GM12891 (cell line): ENCODE measurements around the gene JMJD8.
A peak's percentile ranks its signal among the peaks of the same experiment; 100 is the strongest.

ENCODE experiments used
- DNase-seq: peaks from one replicate; pipeline ENCODE4 v3.0.0; 2011; ENCODE audit warnings: low spot score; ENCODE audit not compliant: insufficient read length
- FAIRE-seq: peaks from 2 replicates; lab custom pipeline; 2011; peaks lifted over from hg19 to GRCh38; lab: Jason Lieb, UNC
- PAX5 ChIP-seq: IDR thresholded peaks from 2 replicates; pipeline ENCODE4 v1.6.1; 2011; ENCODE audit warnings: low read length, moderate library complexity, mild to moderate bottlenecking; ENCODE audit not compliant: insufficient read depth, severe bottlenecking
- POLR2A ChIP-seq: IDR thresholded peaks from 2 replicates; pipeline ENCODE4 v1.6.1; 2011; ENCODE audit warnings: low read depth, low read length, control low read depth
- POLR2AphosphoS5 ChIP-seq: IDR thresholded peaks from 2 replicates; pipeline ENCODE4 v1.6.1; 2011; ENCODE audit warnings: low read depth, low read length, control low read depth
- POU2F2 ChIP-seq: IDR thresholded peaks from 2 replicates; pipeline ENCODE4 v1.6.1; 2011; ENCODE audit warnings: low read depth, mild to moderate bottlenecking, control low read depth, low read length, moderate library complexity
- SPI1 ChIP-seq: IDR thresholded peaks from 2 replicates; pipeline ENCODE4 v1.6.1; 2011; ENCODE audit warnings: low read depth, low read length, control low read depth
- TAF1 ChIP-seq: IDR thresholded peaks from 2 replicates; pipeline ENCODE4 v1.6.1; 2011; ENCODE audit warnings: low read depth, low read length, control low read depth

The JMJD8 gene

DNA sequence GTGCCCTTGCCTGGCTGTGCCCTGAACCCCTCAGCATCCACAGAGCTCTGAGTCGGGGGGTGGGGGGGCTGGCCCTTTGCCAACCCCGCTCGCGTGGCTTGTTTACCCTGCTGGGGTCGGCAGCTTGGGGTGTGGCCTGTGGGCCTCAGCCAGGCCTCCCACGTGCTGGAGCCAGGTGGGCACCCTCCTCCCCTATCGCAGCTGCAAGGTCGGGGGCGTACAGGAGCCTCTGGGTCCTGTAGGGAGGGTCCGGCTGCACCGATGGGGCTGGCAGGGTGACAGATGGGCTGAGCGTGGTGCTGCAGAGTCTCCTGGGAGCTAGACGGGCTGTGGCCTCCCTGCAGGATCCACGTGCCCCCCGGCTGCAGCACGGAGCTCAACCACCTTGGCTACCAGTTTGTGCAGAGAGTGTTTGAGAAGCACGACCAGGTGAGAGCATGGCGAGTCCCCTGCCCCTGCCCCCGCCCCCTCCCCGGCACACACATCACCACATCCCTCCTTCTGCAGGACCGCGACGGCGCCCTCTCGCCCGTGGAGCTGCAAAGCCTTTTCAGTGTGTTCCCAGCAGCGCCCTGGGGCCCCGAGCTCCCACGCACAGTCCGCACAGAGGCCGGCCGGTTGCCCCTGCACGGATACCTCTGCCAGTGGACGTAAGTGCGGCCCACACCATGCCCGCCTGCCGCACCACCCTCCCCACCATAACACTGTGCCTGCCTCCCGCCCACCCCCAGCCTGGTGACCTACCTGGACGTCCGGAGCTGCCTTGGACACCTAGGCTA, 12.6 kb downstream of the JMJD8 start:
- DNase-seq (no peak), FAIRE-seq (no peak)
- TF ChIP-seq POU2F2 (no peak), PAX5 (no peak), POLR2A (no peak), TAF1 (no peak), POLR2AphosphoS5 (no peak), SPI1 (no peak)

DNA sequence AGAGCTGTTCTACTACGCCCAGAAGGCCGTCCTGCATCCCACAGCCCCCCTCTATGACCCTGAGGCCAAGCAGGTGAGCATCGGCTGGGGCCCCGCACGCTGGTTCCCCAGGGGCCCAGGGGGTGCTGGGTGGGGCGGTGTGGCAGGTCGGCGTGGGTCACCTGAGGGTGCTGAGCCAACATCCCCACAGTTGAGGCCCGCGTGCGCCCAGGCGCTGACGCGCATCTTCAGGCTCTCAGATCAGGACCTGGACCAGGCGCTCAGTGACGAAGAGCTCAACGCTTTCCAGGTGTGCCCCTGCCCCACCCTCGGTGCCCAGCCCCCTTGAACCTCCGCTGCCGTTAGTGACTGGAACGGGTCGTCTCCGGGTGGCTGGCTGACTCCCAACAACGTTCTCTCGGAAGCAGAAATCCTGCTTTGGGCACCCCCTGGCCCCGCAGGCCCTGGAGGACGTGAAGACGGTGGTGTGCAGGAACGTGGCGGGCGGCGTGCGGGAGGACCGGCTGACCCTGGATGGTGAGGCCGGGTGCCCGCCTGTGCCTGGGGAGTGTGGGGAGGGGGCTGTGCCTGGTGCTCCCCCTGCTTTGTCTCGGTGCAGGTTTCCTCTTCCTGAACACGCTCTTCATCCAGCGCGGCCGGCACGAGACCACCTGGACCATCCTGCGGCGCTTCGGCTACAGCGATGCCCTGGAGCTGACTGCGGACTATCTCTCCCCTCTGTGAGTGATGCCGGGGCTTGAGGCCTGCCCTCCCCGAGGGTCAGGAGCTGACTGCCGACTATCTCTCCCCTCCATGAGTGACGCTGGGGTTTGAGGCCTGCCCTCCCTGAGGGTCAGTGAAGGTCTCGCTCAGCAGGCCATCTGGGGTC, 13.4 kb downstream of the JMJD8 start:
- FAIRE-seq: no peak
- no peak for DNase-seq
- TF ChIP-seq POLR2AphosphoS5: no peak
- TF ChIP-seq POLR2A: no peak
- TF ChIP-seq PAX5: no peak
- TF ChIP-seq POU2F2: no peak
- no peak for TF ChIP-seq SPI1
- TF ChIP-seq TAF1: no peak

DNA sequence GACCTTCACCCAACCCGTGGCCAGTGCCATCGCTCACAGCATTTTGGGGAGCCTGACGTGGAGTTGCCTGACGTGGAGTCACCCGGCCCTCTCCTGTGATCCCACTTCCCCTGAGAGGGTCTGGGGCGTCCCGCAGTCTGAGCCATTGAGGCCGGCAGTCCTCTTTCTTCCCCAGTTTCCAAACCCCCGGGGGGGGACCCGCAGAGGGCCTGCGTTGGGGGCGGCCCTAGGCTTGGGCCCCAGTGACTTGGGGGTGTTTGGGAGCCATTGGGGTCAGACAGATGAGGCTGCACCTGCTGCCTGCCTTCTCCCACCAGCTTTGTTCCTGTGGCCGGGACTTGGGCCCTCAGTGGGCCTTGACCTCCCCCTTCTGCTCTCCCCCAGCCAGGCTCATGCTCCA, 14.5 kb downstream of the JMJD8 start:
- TF ChIP-seq TAF1: no peak
- no peak for TF ChIP-seq POLR2A
- TF ChIP-seq POLR2AphosphoS5: no peak
- no peak for TF ChIP-seq POU2F2
- TF ChIP-seq PAX5: no peak
- TF ChIP-seq SPI1: no peak
- DNase-seq (no peak), FAIRE-seq (no peak)

DNA sequence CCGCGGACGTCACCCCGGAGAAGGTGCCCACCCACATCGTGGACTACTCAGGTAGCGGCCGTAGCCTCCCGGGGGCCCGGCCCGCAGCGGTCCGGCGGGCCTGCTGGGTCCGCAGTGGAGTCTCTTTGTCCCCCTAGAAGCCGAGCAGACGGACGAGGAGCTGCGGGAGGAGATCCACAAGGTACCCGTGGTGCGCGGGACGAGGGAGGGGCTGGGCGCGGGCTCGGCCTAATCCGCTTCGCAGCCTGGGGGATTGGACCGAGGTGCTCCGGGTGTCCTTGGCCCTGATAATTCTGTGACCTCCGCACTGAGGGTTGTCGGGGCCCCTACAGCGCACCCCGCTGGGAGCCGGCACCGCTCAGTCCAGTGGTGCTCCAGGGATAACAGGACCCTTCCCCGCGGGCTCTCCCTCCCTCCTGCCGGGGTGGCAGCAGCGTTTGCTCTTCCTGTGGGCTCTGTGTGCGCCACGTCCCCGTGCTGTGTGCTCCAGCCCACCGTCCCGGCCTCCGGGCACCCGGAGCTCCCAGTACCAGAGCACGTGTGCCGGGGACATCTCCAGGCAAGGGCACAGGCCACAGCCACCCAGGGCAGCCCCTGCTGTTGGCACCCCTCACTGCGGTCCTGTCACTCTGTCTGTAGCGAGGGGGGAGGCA, 15.5 kb downstream of the JMJD8 start:
- DNase-seq (no peak), FAIRE-seq (peak; percentile 68)
- TF ChIP-seq SPI1 (no peak), TAF1 (no peak), POLR2A (no peak), POLR2AphosphoS5 (no peak), POU2F2 (no peak), PAX5 (no peak)

DNA sequence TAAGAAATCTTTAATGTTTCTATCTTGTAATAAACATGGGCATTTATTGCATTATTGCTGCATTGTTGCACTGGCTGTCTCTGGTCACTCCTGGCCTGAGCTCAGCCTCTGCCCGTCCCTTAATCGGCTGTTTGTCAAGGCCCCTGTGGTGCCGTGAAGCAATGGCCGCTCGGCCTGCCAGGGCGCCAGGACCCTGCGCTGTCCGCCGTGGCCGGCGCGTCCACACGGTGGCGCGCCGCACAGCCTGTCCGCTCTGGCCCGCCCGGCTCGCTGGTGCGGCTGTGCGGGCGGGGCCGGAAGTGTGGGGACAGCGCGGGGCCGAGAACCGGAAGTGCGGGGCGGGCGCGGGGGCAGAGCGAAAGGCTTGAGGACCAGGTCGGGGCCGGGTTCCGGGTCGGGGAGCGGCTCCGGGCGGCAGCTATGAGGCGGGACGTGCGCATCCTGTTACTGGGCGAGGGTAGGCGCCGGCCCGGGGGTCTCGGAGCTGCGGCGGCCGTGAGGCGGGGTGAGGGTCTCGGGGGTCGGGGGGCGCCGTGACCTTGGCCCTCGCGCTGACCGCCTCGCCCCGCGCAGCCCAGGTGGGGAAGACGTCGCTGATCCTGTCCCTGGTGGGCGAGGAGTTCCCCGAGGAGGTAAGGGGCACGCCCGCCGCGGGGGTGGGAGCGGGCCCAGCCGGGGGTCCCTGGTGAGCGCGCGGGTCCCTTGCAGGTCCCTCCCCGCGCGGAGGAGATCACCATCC, 16.2 kb downstream of the JMJD8 start, which contains the start of gene RHOT2:
RHOT2 (plus strand) TSS at position 353 of the 739 bp plus-strand sequence; CDS start at position 421, 68 bp downstream.
- FAIRE-seq: peak; percentile 99

DNA sequence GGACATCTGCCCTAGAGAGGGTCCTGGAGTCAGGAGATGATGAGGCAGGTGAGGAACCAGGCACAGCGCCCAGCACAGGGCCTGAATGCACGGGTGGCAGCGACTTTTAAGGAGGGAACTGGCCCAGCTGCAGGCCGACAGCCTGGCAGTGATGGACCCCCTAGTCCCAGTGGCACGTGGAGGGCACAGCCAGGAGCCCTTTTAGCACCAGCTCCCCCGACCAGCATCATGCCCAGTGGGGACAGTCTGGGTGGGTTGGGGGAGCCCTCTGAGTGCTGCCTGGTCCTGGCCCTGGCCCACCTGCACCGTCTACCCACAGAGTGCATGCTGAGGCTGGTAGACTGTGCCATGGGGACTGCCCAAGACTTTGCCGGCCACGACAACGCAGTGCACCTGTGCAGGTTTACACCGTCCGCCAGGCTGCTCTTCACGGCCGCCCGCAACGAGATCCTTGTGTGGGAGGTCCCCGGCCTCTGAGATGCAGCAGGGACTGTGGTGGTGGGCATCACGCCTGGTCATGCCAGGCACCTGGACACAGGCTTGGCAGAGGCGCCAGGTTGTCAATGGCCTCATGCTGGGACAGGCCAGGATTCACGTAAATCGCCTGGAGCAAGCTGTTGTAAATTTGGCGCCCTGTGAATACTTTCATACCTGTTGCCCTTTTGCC, 16.9 kb downstream of the JMJD8 start:
- FAIRE-seq (no peak), DNase-seq (no peak)
- TF ChIP-seq PAX5 (no peak), SPI1 (no peak), POLR2AphosphoS5 (no peak), POU2F2 (no peak), POLR2A (no peak), TAF1 (no peak)

More for the DNA sequence above, 16.2 kb downstream of the JMJD8 start, which contains the start of gene RHOT2:
- TF ChIP-seq POLR2AphosphoS5: peak; percentile 67; the same call in 1 of the 2 replicates
- no peak for TF ChIP-seq SPI1
- TF ChIP-seq TAF1: peak; percentile 60
- peak; percentile 75 for TF ChIP-seq POLR2A
- TF ChIP-seq PAX5: peak; percentile 45
- peak; percentile 8; the same call in 1 of the 2 replicates for TF ChIP-seq POU2F2
- DNase-seq: peak; percentile 99

DNA sequence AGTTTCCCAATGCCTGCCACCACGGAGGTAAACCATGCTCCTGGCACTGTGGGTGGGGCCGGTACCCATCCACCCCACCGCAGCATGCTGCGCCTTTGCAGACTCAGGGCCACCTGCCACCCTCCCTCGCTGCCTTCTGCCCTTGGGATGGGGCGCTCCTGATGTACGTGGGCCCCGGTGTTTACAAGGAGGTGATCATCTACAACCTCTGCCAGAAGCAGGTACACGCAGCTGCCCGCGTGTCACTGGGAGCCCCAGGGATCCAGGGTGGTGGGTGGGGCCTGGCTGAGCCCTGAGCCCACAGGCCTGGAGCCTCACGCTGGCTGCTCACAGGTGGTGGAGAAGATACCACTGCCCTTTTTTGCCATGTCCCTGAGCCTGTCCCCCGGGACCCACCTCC, 17.6 kb downstream of the JMJD8 start:
- TF ChIP-seq PAX5: no peak
- TF ChIP-seq POLR2A: no peak
- no peak for TF ChIP-seq SPI1
- no peak for TF ChIP-seq POU2F2
- no peak for TF ChIP-seq TAF1
- no peak for TF ChIP-seq POLR2AphosphoS5
- FAIRE-seq (no peak), DNase-seq (no peak)

DNA sequence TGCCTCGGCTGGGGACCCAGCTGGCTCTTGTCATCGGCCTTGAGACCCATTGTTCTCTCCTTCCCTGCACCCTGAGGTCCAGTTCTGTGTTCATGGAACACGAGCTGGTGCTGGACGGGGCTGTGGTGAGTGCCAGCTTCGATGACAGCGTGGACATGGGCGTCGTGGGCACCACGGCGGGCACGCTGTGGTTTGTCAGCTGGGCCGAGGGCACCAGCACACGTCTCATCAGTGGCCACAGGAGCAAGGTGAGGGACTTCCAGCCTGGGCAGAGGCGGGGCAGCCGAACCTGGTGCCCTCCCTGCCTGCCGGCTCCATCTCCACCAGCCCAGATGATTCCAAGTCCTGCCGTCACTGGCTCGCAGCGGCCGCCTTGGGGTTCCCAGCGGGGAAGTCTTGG, 21.5 kb downstream of the JMJD8 start:
- no peak for DNase-seq
- no peak for TF ChIP-seq POLR2AphosphoS5
- TF ChIP-seq TAF1: no peak
- no peak for TF ChIP-seq POLR2A
- no peak for TF ChIP-seq POU2F2
- no peak for TF ChIP-seq PAX5
- no peak for TF ChIP-seq SPI1
- FAIRE-seq: no peak
